Caco-2 (cell line): Measurements from ENCODE around the gene PHLDB1. TPM values are rescaled to one million over a fixed set of nuclear protein-coding genes. Genes with fewer than 3 reads are reported as not detected.
A peak's percentile ranks its signal among the peaks of the same experiment; 100 is the strongest.
"Not testable (repeated sequence)": the region's sequence is repeated elsewhere in the genome, so short reads cannot be mapped to it uniquely, and the experiment has no call there.

Experiments
- BruUV-seq: library from RNA; stranded (reverse); fragments of 400-500 nt; replicated peaks from 2 replicates; lab custom pipeline; 2021; lab: Mats Ljungman, UMichigan
- CTCF ChIA-PET: fragments of 300-600 bp; sonication (Branson Sonifier 250); formaldehyde crosslinking; loops from one replicate; lab custom pipeline; 2022; ENCODE audit warnings: antibody characterized with exemption; lab: Charles Lee
- POLR2A ChIA-PET: fragments of 300-600 bp; sonication (Branson Sonifier 250); formaldehyde crosslinking; loops from one replicate; lab custom pipeline; 2022; ENCODE audit warnings: antibody characterized with exemption; lab: Charles Lee
- DNase-seq, 2 experiments: peaks; one replicate each; pipeline versions ENCODE4 v3.0.0 to v3.0.0-alpha.2; 2020 to 2022
- H3K27me3 ChIP-seq: replicated peaks from 2 replicates; pipeline ENCODE4 v1.6.0; 2011; ENCODE audit warnings: low read length; ENCODE audit not compliant: control insufficient read depth, insufficient read depth
- H3K36me3 ChIP-seq: 2 replicates; pipeline ENCODE4 v1.5.1; 2011; ENCODE audit warnings: low read length; ENCODE audit not compliant: control insufficient read depth, insufficient read depth
- H3K4me1 ChIP-seq: fragments of 250-450 bp; sonication (Bioruptor Pico); 2 replicates; pipeline ENCODE4 v1.5.1; 2020; ENCODE audit warnings: mild to moderate bottlenecking
- H3K4me3 ChIP-seq: 2 replicates; pipeline ENCODE4 v1.5.1; 2011; ENCODE audit warnings: low read depth, mild to moderate bottlenecking, control low read depth, low read length
- H3K9me3 ChIP-seq: fragments of 250-450 bp; sonication (Bioruptor Pico); 2 replicates; pipeline ENCODE4 v1.5.1; 2020; ENCODE audit warnings: mild to moderate bottlenecking, moderate library complexity
- H3K27ac Mint-ChIP-seq: one replicate; pipeline ENCODE4 v1.8.0; 2022; ENCODE audit warnings: mixed read lengths; ENCODE audit not compliant: unreplicated experiment
- H3K27me3 Mint-ChIP-seq: one replicate; pipeline ENCODE4 v1.8.0; 2022; ENCODE audit warnings: mixed read lengths; ENCODE audit not compliant: insufficient read depth, unreplicated experiment
- H3K36me3 Mint-ChIP-seq: one replicate; pipeline ENCODE4 v1.8.0; 2022; ENCODE audit warnings: mild to moderate bottlenecking, mixed read lengths; ENCODE audit not compliant: insufficient read depth, unreplicated experiment
- H3K4me1 Mint-ChIP-seq: one replicate; pipeline ENCODE4 v1.8.0; 2022; ENCODE audit warnings: low read depth, mixed read lengths; ENCODE audit not compliant: unreplicated experiment
- H3K4me3 Mint-ChIP-seq: one replicate; pipeline ENCODE4 v1.8.0; 2022; ENCODE audit warnings: mild to moderate bottlenecking, moderate library complexity, mixed read lengths; ENCODE audit not compliant: unreplicated experiment
- H3K9me3 Mint-ChIP-seq: one replicate; pipeline ENCODE4 v1.8.0; 2022; ENCODE audit warnings: mixed read lengths; ENCODE audit not compliant: unreplicated experiment
- intact Hi-C: fragments of 100-400 bp; cut with micrococcal nuclease; formaldehyde crosslinking; loops from one replicate; pipeline ENCODE4 v1.10.0; 2022; ENCODE audit not compliant: unreplicated experiment
- total RNA-seq: library from RNA; stranded (reverse); gene quantifications from 2 replicates; pipeline ENCODE4 v1.2.3, GENCODE V29; 2022
- TF ChIP-seq, protein P1 (sequence below), 2 experiments: fragments of 200-600 bp in 1 of 2; IDR thresholded peaks; 1 replicate in 1 of 2; 2 replicates in 1 of 2; pipeline versions ENCODE4 v1.5.1 to v1.8.0; 2011 to 2022; ENCODE audit warnings: antibody characterized with exemption in 1 of 2, control low read depth in 1 of 2, inconsistent platforms in 1 of 2, low read depth in 1 of 2, low read length in 1 of 2, mild to moderate bottlenecking in 1 of 2, moderate library complexity in 1 of 2; ENCODE audit not compliant: insufficient read depth in 1 of 2, severe bottlenecking in 1 of 2, unreplicated experiment in 1 of 2

PHLDB1 gene
- total RNA-seq, 1 experiment from 2014 or later, result 72.1 TPM

- POLR2A ChIA-PET, result no interaction called here
- H3K27ac Mint-ChIP-seq, result no peak overlapping the region
- H3K4me3 Mint-ChIP-seq, result no peak overlapping the region
- H3K9me3 ChIP-seq, result peaks cover 22% of the 10 kb centered on the region
- no peaks in the 10 kb centered on the region for H3K27me3 ChIP-seq
- no peaks in the 10 kb centered on the region for H3K36me3 ChIP-seq
- CTCF ChIA-PET, result interaction anchor here (1.6 kb wide), 1 partner anchor 19 kb away, joined by 4 read pairs; no protein-coding TSS in a partner anchor
- peaks cover 14% of the 10 kb centered on the region for H3K4me1 Mint-ChIP-seq
- peak in 1 of 2 experiments; percentile 31 for DNase-seq
- TF ChIP-seq, protein P1, sequence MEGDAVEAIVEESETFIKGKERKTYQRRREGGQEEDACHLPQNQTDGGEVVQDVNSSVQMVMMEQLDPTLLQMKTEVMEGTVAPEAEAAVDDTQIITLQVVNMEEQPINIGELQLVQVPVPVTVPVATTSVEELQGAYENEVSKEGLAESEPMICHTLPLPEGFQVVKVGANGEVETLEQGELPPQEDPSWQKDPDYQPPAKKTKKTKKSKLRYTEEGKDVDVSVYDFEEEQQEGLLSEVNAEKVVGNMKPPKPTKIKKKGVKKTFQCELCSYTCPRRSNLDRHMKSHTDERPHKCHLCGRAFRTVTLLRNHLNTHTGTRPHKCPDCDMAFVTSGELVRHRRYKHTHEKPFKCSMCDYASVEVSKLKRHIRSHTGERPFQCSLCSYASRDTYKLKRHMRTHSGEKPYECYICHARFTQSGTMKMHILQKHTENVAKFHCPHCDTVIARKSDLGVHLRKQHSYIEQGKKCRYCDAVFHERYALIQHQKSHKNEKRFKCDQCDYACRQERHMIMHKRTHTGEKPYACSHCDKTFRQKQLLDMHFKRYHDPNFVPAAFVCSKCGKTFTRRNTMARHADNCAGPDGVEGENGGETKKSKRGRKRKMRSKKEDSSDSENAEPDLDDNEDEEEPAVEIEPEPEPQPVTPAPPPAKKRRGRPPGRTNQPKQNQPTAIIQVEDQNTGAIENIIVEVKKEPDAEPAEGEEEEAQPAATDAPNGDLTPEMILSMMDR (IDR thresholded peaks at IDR 0.05; ENCODE audit: insufficient read depth in 1 of 2, low read depth in 1 of 2, low read length in 1 of 2, severe bottlenecking in 1 of 2, unreplicated experiment in 1 of 2), result no peak
- BruUV-seq, result no TSS peak
- H3K4me3 ChIP-seq, result no peak overlapping the region
- no peaks in the 10 kb centered on the region for H3K36me3 Mint-ChIP-seq
- intact Hi-C loops, result no loop called here
- H3K4me1 ChIP-seq, result peaks cover 13% of the 10 kb centered on the region
- no peaks in the 10 kb centered on the region for H3K9me3 Mint-ChIP-seq
- no peaks in the 10 kb centered on the region for H3K27me3 Mint-ChIP-seq
Observed at GRCh38 chr11:118677977-118678376, 70.6 kb downstream of the PHLDB1 start.

GRCh38 chr11:118678908-118679307 lies 71.5 kb downstream of the PHLDB1 start:
- DNase-seq, result peak in 1 of 2 experiments; percentile 54
- Histone ChIP-seq H3K4me1 (peaks cover 13% of the 10 kb centered on the region), H3K9me3 (peaks cover 22% of the 10 kb centered on the region)
- H3K9me3 Mint-ChIP-seq, BruUV-seq, POLR2A ChIA-PET, intact Hi-C loops, H3K27me3 ChIP-seq, H3K36me3 ChIP-seq, H3K4me3 Mint-ChIP-seq, H3K27ac Mint-ChIP-seq, H3K36me3 Mint-ChIP-seq, H3K27me3 Mint-ChIP-seq, H3K4me3 ChIP-seq: not testable (repeated sequence)
- H3K4me1 Mint-ChIP-seq, result peaks cover 14% of the 10 kb centered on the region
- TF ChIP-seq, protein P1 (IDR thresholded peaks at IDR 0.05; ENCODE audit: insufficient read depth in 1 of 2, low read depth in 1 of 2, low read length in 1 of 2, severe bottlenecking in 1 of 2, unreplicated experiment in 1 of 2), result peak in 1 of 2 experiments; percentile 20
- CTCF ChIA-PET, result interaction anchor here (1.6 kb wide), 1 partner anchor 20 kb away, joined by 4 read pairs; no protein-coding TSS in a partner anchor

GRCh38 chr11:118679483-118679882 lies 72.1 kb downstream of the PHLDB1 start, which contains the start of gene TREH:
TSS of gene TREH (minus strand) at chr11:118679650. CDS start at chr11:118679627, 23 bp downstream.
- H3K4me1 ChIP-seq, result peaks cover 13% of the 10 kb centered on the region
- Mint-ChIP-seq H3K9me3 (no peaks in the 10 kb centered on the region), H3K27me3 (no peaks in the 10 kb centered on the region), H3K4me1 (peaks cover 14% of the 10 kb centered on the region), H3K36me3 (no peaks in the 10 kb centered on the region), H3K4me3 (no peak within 1 kb of the TSS), H3K27ac (no peak within 1 kb of the TSS)
- no peaks in the 10 kb centered on the region for H3K27me3 ChIP-seq
- intact Hi-C loops, result no loop called here
- CTCF ChIA-PET, result interaction anchor here (1.6 kb wide), 1 partner anchor 21 kb away, joined by 4 read pairs; no protein-coding TSS in a partner anchor
- H3K4me3 ChIP-seq, result no peak within 1 kb of the TSS
- TF ChIP-seq, protein P1 (IDR thresholded peaks at IDR 0.05; ENCODE audit: insufficient read depth in 1 of 2, low read depth in 1 of 2, low read length in 1 of 2, severe bottlenecking in 1 of 2, unreplicated experiment in 1 of 2), result no peak
- DNase-seq, result peak in 1 of 2 experiments; percentile 53
- H3K9me3 ChIP-seq, result peaks cover 22% of the 10 kb centered on the region
- BruUV-seq, result no TSS peak
- no peaks in the 10 kb centered on the region for H3K36me3 ChIP-seq
- POLR2A ChIA-PET, result no interaction called here
